Astrocyte (in vitro differentiated cells and primary cell): ENCODE results near the gene USP35. TPM values are rescaled to one million over a fixed set of nuclear protein-coding genes. Genes with fewer than 3 reads are reported as not detected.

Experiments
- DNase-seq: peaks from one replicate; pipeline ENCODE4 v3.0.0-alpha.2; 2010; ENCODE audit warnings: low read depth
- FAIRE-seq: peaks from 2 replicates; lab custom pipeline; 2011; peaks lifted over from hg19 to GRCh38; lab: Jason Lieb, UNC
- H2AFZ ChIP-seq: 2 replicates; pipeline ENCODE4 v1.6.0; 2012; ENCODE audit warnings: low read depth, low read length, inconsistent platforms
- H3K27ac ChIP-seq: 2 replicates; pipeline ENCODE4 v1.5.1; 2011; ENCODE audit warnings: low read depth, low read length, inconsistent platforms
- H3K27me3 ChIP-seq: 2 replicates; pipeline ENCODE4 v1.6.0; 2011; ENCODE audit warnings: low read length, inconsistent platforms; ENCODE audit not compliant: insufficient read depth
- H3K36me3 ChIP-seq: 2 replicates; pipeline ENCODE4 v1.5.1; 2011; ENCODE audit warnings: low read length, inconsistent platforms; ENCODE audit not compliant: insufficient read depth
- H3K4me1 ChIP-seq: 2 replicates; pipeline ENCODE4 v1.5.1; 2011; ENCODE audit warnings: low read length, inconsistent platforms; ENCODE audit not compliant: insufficient read depth
- H3K4me2 ChIP-seq: 2 replicates; pipeline ENCODE4 v1.6.0; 2012; ENCODE audit warnings: low read length, inconsistent platforms
- H3K4me3 ChIP-seq: 2 replicates; pipeline ENCODE4 v1.5.1; 2011; ENCODE audit warnings: low read depth, mild to moderate bottlenecking, low read length, inconsistent platforms; ENCODE audit not compliant: insufficient read depth
- H3K79me2 ChIP-seq: 2 replicates; pipeline ENCODE4 v1.6.0; 2012; ENCODE audit warnings: mild to moderate bottlenecking, low read length, inconsistent platforms; ENCODE audit not compliant: insufficient read depth
- H3K9ac ChIP-seq: 2 replicates; pipeline ENCODE4 v1.6.0; 2012; ENCODE audit warnings: mild to moderate bottlenecking, low read length, inconsistent platforms
- H3K9me3 ChIP-seq: 2 replicates; pipeline ENCODE4 v1.5.1; 2012; ENCODE audit warnings: low read depth, mild to moderate bottlenecking, low read length, inconsistent platforms; ENCODE audit not compliant: insufficient read depth
- H4K20me1 ChIP-seq: 2 replicates; pipeline ENCODE4 v1.6.0; 2012; ENCODE audit warnings: low read length, inconsistent platforms; ENCODE audit not compliant: insufficient read depth
- H3K27ac Mint-ChIP-seq: one replicate; pipeline ENCODE4 v1.8.0; 2021; ENCODE audit warnings: mild to moderate bottlenecking, mixed read lengths; ENCODE audit not compliant: unreplicated experiment
- H3K27me3 Mint-ChIP-seq: one replicate; pipeline ENCODE4 v1.8.0; 2021; ENCODE audit warnings: low read depth, mixed read lengths; ENCODE audit not compliant: unreplicated experiment
- H3K36me3 Mint-ChIP-seq: one replicate; pipeline ENCODE4 v1.8.0; 2021; ENCODE audit warnings: low read depth, mixed read lengths; ENCODE audit not compliant: unreplicated experiment
- H3K4me1 Mint-ChIP-seq: one replicate; pipeline ENCODE4 v1.8.0; 2021; ENCODE audit warnings: low read depth, mixed read lengths; ENCODE audit not compliant: unreplicated experiment
- H3K4me3 Mint-ChIP-seq: one replicate; pipeline ENCODE4 v1.8.0; 2021; ENCODE audit warnings: mild to moderate bottlenecking, moderate library complexity, mixed read lengths; ENCODE audit not compliant: unreplicated experiment
- H3K9me3 Mint-ChIP-seq: one replicate; pipeline ENCODE4 v1.8.0; 2021; ENCODE audit warnings: mild to moderate bottlenecking, mixed read lengths; ENCODE audit not compliant: unreplicated experiment
- EZH2 ChIP-seq: IDR thresholded peaks from 2 replicates; pipeline ENCODE4 v1.6.1; 2012; ENCODE audit warnings: mild to moderate bottlenecking, low read length, inconsistent platforms; ENCODE audit not compliant: insufficient read depth
- total RNA-seq: library from RNA; stranded (reverse); gene quantifications from 2 replicates; pipeline ENCODE4 v1.2.1, GENCODE V29; 2021
- TF ChIP-seq, protein P1 (sequence below): IDR thresholded peaks from 2 replicates; pipeline ENCODE4 v1.5.1; 2011; ENCODE audit warnings: low read depth, mild to moderate bottlenecking, inconsistent platforms, low read length, moderate library complexity; ENCODE audit not compliant: insufficient read depth

The USP35 gene
- total RNA-seq, 1 donor from 2014 or later, result 16.2 TPM

DNA sequence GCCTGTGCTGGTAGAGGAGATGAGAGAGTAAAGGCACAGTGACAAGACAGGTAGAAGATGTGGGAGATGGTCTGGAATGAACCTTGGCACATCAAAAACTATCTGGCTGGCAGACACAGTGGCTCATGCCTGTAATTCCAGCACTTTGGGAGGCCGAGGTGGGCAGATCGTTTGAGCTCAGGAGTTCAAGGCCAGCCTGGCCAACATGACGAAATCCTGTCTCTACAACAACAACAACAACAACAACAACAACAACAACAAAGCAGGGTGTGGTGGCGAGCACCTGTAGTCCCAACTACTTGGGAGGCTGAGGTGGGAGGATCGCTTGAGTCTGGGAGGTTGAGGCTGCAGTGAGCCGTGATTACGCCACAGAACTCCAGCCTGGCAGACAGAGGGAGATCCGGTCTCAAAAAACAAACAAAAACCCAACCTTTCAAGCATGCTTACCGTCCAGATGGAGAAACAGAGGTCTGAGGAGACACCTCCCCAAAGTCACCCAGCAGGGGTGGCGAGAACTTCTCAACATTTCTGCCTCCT lies 12.0 kb upstream of the USP35 start:
- Mint-ChIP-seq H3K27me3 (no peaks in the 10 kb centered on the region), H3K27ac (no peak overlapping the region), H3K4me3 (no peak overlapping the region), H3K9me3 (peaks cover 4% of the 10 kb centered on the region), H3K4me1 (peaks cover 6% of the 10 kb centered on the region), H3K36me3 (peaks cover 28% of the 10 kb centered on the region)
- no peaks in the 10 kb centered on the region for H3K9me3 ChIP-seq
- H2AFZ ChIP-seq, result no peak overlapping the region
- no peak for FAIRE-seq
- no peaks in the 10 kb centered on the region for H3K4me1 ChIP-seq
- H3K4me2 ChIP-seq, result no peak overlapping the region
- no peak overlapping the region for H3K27ac ChIP-seq
- TF ChIP-seq EZH2, result no peak
- TF ChIP-seq, protein P1, sequence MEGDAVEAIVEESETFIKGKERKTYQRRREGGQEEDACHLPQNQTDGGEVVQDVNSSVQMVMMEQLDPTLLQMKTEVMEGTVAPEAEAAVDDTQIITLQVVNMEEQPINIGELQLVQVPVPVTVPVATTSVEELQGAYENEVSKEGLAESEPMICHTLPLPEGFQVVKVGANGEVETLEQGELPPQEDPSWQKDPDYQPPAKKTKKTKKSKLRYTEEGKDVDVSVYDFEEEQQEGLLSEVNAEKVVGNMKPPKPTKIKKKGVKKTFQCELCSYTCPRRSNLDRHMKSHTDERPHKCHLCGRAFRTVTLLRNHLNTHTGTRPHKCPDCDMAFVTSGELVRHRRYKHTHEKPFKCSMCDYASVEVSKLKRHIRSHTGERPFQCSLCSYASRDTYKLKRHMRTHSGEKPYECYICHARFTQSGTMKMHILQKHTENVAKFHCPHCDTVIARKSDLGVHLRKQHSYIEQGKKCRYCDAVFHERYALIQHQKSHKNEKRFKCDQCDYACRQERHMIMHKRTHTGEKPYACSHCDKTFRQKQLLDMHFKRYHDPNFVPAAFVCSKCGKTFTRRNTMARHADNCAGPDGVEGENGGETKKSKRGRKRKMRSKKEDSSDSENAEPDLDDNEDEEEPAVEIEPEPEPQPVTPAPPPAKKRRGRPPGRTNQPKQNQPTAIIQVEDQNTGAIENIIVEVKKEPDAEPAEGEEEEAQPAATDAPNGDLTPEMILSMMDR, result no peak
- no peaks in the 10 kb centered on the region for H3K27me3 ChIP-seq
- DNase-seq, result no peak
- H3K36me3 ChIP-seq, result peaks cover 10% of the 10 kb centered on the region
- H3K4me3 ChIP-seq, result no peak overlapping the region
- peaks cover 6% of the 10 kb centered on the region for H3K79me2 ChIP-seq
- peaks cover 19% of the 10 kb centered on the region for H4K20me1 ChIP-seq
- H3K9ac ChIP-seq, result no peak overlapping the region

DNA sequence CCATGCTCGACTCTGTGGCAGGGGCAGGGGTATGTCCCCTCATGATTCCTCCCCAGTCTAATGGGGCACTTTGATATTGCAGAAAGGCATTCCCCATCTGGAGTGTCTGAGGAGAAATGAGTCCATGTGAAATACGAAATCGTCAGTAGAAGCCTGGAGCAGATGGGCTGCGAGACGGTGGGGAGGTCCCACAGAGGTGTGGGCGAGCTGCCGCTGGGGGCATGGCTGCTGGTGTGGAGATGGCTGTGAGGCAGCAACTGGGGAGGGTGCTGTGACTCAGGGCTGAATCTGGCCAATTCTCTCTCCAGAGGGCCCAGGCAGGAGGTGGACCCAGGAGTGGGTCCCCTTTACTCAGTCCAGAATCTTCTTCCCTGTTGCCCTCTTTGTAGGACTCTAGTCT lies 11.5 kb upstream of the USP35 start:
- Mint-ChIP-seq H3K4me3 (no peak overlapping the region), H3K27ac (no peak overlapping the region), H3K4me1 (peaks cover 6% of the 10 kb centered on the region), H3K9me3 (peaks cover 4% of the 10 kb centered on the region), H3K36me3 (peaks cover 28% of the 10 kb centered on the region), H3K27me3 (no peaks in the 10 kb centered on the region)
- H4K20me1 ChIP-seq, result peaks cover 19% of the 10 kb centered on the region
- TF ChIP-seq, protein P1, result no peak
- TF ChIP-seq EZH2, result no peak
- no peaks in the 10 kb centered on the region for H3K9me3 ChIP-seq
- H3K36me3 ChIP-seq, result peaks cover 10% of the 10 kb centered on the region
- FAIRE-seq (no peak), DNase-seq (no peak)
- no peaks in the 10 kb centered on the region for H3K4me1 ChIP-seq
- no peak overlapping the region for H2AFZ ChIP-seq
- H3K27me3 ChIP-seq, result no peaks in the 10 kb centered on the region
- H3K4me2 ChIP-seq, result no peak overlapping the region
- H3K79me2 ChIP-seq, result peaks cover 9% of the 10 kb centered on the region
- no peak overlapping the region for H3K4me3 ChIP-seq
- H3K27ac ChIP-seq, result no peak overlapping the region
- H3K9ac ChIP-seq, result no peak overlapping the region

- no peaks in the 10 kb centered on the region for H3K4me1 ChIP-seq
- no peaks in the 10 kb centered on the region for H3K9me3 ChIP-seq
- peaks cover 19% of the 10 kb centered on the region for H4K20me1 ChIP-seq
- Mint-ChIP-seq H3K4me3 (no peak overlapping the region), H3K36me3 (peaks cover 19% of the 10 kb centered on the region), H3K27me3 (no peaks in the 10 kb centered on the region), H3K4me1 (peaks cover 6% of the 10 kb centered on the region), H3K9me3 (peaks cover 4% of the 10 kb centered on the region), H3K27ac (no peak overlapping the region)
- peaks cover 5% of the 10 kb centered on the region for H3K36me3 ChIP-seq
- peaks cover 19% of the 10 kb centered on the region for H3K79me2 ChIP-seq
- no peak overlapping the region for H3K27ac ChIP-seq
- no peak overlapping the region for H3K4me2 ChIP-seq
- H3K4me3 ChIP-seq, result no peak overlapping the region
- H3K9ac ChIP-seq, result no peak overlapping the region
- H2AFZ ChIP-seq, result no peak overlapping the region
- FAIRE-seq (no peak), DNase-seq (no peak)
- no peaks in the 10 kb centered on the region for H3K27me3 ChIP-seq
- no peak for TF ChIP-seq EZH2
- TF ChIP-seq, protein P1, result no peak
These were observed 9.2 kb upstream of the USP35 start for GRCh38 chr11:78179459-78180071.
